Measurements from ENCODE around the gene SFRP5.

Gene SFRP5

DNA sequence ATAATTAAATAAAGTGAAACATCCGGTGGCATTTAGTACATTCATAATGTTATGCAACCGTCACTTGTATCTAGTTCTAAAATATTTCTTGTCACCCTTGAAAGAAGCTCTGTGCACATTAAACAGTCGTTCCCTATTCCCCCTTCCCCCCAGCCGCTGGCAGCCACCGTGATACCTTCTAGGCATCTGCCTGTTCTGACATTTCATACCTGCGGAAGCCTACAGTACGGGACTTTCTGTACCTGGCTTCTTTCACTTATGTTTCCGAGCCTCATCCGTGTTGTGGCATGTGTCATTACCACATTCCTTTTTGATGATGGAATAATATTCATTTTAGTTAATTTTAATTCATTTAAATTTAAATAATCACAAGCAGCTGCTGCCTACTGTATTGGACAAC is 13.9 kb upstream of the SFRP5 start:
- no peak for DNase-seq (ENCODE audit: low read depth)

DNA sequence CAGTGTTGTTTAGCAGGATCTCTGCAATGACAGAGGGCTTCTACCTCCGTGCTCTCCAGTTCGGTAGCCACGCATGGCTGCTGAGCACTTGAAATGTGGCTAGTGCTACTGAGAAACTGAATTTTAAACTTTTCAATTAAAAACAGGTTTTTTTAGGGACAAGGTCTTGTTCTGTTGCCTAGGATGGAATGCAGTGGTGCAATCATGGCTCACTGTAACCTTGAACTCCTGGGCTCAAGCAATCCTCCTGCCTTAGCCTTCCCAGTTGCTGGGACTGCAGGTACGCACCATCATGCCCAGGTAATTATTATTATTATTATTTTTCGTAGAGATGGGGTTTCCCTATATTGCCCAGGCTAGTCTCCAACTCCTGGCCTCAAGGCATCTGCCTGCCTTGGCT is 13.4 kb upstream of the SFRP5 start:
- DNase-seq (ENCODE audit: low read depth), result no peak

GRCh38 chr10:97784200-97784810 is 12.5 kb upstream of the SFRP5 start:
- DNase-seq (ENCODE audit: low read depth), result no peak

- no peak for DNase-seq (ENCODE audit: low read depth)
These were observed 10.8 kb upstream of the SFRP5 start for GRCh38 chr10:97782455-97783228.

DNA sequence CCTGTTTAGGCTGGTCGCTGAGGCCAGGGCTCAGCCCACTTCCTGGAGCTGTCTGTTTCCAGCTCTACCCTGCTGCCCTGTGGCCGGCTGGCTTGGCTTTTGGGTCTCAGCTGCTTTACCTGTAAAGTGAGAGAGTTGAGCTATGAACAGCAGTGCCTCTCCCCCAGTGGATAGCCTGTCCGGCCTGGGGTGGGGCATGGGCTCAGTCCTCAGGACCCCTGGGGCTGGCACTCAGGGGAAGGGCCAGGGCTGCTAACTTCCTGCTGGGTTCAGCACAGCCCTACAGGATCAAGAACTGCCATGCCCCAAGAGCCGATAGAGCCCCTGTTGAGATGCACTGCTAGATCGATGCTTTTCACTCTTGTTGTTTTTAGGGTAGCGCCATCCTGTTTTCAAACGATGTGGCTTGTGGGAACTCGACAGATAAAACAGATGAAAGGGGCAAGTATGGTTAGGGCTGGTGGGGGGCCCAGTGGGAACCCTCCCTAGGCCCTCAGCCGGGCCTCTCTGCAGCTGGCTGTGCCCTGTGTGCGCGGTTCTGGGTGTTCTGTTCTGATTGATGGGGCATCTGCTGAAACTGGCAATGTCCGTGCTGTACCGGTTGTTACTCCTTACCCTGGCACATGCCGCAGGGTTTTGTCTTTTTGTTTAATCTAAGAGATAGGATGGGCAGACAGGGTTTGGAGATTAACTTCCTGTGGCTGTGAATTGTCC is 10.0 kb upstream of the SFRP5 start:
- DNase-seq (ENCODE audit: low read depth), result no peak

DNA sequence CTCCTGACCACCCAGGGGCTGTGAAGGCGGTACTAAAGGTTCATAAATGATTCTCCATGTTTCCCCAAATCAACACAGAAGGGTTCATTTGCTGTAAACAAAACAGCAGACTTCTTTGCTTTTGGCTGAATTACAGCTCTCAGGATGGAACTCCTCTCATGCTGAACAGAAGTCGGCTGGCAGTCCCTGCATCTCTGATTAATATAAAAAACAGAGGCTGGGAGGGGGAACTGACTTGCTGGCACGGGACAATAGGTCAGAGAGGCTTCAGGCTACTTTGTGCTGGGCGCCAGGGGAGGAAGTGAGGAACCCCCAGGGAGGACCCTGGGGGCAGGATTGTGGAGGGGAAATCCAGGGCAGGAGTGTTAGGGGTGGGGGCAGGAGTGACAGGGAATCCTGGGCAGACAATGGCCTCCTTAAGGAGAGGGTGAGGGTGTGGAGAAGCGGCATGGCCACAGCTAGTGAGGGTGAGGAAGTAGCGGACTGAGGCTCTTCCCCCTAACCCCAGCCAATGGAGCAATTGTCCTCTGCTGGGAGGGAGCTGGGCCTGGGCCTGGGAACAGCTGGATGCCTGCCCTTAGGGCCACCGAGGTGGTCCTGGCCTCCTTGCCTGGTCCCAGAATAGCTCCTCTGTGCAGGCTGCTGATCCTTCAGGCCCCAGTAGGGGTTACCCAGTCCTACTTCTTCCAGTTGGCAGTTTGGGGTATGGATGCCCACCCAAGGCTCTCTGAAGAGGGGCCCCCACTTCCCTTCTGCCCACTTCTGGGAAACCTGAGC is 9.2 kb upstream of the SFRP5 start:
- DNase-seq (ENCODE audit: low read depth), result no peak

DNA sequence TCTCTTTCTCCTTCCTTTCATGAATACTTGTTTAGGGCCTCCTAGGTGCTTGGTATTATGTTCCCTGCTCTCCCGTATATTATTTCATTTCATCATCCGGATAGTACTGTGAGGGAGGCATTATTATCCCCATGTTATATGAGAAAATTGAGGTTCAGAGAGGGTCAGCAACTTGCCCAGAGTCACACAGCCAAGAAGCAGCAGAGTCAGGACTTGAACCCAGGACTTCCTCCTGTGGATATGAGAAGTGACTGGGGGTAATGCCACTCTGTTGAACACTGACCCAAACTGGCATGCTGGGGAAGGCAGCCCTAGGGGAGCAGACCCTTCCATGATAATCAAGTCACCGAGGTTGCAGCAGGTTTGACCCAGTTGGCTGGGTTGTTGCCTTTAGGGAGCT is 8.2 kb upstream of the SFRP5 start:
- no peak for DNase-seq (ENCODE audit: low read depth)

GRCh38 chr10:97779492-97779891 is 7.7 kb upstream of the SFRP5 start:
- DNase-seq (ENCODE audit: low read depth), result no peak

DNA sequence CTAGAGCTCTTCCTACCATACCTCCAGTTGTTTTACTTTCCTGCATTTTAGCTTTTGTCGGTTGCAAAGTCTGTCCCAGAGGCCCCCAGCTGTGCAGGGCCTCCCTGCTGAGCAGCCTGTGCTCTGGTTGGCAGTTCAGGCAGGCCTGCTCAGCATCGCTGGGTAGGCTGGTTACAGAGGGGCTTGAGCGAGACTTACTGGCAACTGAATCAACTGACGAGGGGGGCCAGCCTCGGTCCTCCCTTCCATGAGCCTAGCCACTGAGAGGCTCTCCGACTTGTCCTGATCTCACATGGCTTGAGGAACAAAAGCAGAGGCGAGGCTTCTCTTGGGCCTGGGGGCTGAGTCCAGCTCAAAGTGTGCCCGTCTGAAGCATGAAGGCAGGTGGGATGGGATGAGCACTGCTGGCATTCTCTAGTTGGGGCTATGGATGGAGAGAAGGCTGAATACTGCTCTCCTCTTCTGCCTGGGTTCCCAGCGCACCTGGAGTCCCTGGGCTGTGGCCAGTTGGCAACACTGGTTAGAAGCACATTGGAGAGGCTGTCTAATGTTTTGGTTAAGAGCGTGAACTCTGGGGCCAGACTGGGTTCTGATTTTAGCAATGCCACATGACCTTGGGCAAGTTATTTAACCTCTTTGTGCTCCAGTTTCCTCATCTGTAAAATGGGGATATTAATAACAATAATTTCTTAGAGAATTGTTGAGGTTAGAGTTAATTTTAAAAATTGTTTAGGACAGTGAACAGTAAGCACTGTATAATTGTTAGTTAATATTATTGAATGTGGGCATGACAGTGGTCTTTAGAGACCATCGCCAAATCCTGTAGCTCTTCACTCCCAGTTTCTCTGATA is 6.9 kb upstream of the SFRP5 start:
- no peak for DNase-seq (ENCODE audit: low read depth)

- no peak for DNase-seq (ENCODE audit: low read depth)
These were observed 5.3 kb upstream of the SFRP5 start for GRCh38 chr10:97777143-97777542.

- no peak for DNase-seq (ENCODE audit: low read depth)
These were observed 3.1 kb upstream of the SFRP5 start for GRCh38 chr10:97774811-97775294.

DNA sequence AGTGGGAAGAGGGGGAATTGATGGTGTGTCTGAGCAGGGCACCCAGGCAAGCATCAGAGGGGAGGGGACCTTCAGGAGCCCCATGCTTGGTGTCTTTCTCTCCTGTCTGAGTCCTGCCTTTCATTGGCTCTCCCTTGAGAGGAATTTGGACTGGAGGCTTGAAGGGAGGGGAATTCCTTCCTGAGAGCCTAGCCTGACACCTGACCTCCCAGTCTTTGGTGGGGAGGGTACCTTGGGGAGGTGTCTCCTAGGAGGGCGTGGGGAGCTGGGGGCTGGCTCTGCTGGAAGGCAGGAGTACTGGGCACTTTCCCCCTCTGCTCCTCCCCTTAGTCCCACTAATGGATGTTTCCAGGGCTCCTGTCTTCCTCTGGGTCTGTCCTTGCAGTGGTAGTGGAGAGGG is 1.3 kb upstream of the SFRP5 start:
- DNase-seq (ENCODE audit: low read depth), result no peak

DNA sequence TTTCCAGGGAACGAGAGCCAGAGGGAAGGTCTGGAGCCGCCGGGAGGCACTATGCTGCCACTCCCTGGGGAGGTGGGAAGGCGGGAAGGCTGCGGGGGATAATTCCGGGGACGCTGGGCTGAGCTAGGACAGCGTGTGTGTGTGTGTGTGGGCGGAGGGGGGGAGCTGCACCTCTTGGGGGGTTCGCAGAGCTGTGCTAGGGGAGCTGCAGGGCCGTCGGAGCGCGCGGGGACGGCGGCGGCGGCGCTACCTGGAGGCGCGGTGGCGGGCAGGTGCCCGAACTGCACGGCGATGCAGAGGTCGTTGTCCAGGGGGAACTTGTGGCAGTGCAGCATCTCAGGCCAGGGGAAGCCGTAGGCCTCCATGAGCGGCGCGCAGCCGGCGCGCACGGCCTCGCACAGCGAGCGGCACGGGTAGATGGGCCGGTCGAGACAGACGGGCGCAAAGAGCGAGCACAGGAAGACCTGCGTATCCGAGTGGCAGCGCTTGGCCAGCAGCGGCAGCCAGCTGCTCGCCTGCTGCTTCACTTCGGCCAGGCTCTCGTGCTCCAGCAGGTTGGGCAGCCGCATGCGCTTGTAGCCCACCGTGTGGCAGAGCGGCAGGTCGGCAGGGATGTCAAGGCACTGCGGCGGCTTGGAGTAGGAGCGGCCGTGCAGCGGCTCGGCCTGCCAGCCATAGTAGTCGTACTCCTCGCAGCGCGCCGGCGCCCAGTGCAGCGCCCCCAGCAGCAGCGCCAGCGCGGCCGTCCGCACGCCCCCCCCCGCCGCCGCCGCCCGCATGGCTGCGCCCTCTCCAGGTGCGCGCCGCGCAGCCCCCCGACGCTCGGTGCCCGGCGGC is 526 bp downstream of the SFRP5 start:
- DNase-seq (ENCODE audit: low read depth), result no peak

- no peak for DNase-seq (ENCODE audit: low read depth)
These were observed 1.5 kb downstream of the SFRP5 start for GRCh38 chr10:97770255-97770654.

DNA sequence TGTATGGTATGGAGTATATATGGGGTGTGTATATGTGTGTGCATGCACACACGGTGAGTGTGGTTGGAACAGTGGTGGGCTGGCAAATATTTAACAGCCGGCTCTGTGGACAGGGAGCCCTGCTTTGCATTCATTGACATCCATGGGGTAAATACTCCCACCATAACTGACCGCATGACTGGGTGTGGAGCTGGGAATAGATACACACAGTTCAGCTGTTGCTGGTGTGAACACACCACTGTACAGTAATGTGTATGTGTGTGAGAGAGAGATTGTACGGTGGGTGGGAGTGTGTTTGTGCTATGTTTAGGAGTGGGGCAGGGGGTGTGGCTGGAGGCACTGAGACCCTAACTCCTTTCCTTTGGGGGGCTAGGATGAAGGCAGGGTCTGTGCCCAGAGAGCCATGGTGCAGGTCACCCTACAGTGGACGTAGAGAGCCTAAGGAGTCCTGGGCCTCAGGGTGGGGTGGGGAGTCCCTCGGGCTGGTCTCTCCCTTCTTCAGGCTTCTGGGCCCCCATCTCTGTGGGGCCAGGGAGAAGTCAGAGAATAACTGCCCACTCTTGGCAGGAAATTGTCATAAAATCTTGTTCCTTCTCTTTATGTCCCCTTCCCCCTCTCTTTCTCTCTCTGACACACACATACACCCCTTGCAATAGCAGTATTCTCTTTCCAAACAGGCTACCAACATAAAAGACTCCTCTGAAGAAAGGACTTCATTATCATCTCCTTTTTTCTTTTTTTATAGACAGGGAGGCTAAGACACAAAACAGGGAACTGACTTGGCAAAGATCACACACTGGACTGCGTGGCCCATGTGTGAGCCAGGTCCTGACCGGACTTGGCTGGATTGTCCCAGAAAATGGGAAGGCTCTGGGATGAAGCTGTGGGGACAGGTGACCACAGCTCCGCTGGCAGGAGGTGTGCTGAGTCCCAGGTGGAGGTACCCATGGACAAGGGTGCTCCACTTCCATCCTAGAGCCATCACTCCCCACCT is 3.2 kb downstream of the SFRP5 start:
- DNase-seq (ENCODE audit: low read depth), result no peak

DNA sequence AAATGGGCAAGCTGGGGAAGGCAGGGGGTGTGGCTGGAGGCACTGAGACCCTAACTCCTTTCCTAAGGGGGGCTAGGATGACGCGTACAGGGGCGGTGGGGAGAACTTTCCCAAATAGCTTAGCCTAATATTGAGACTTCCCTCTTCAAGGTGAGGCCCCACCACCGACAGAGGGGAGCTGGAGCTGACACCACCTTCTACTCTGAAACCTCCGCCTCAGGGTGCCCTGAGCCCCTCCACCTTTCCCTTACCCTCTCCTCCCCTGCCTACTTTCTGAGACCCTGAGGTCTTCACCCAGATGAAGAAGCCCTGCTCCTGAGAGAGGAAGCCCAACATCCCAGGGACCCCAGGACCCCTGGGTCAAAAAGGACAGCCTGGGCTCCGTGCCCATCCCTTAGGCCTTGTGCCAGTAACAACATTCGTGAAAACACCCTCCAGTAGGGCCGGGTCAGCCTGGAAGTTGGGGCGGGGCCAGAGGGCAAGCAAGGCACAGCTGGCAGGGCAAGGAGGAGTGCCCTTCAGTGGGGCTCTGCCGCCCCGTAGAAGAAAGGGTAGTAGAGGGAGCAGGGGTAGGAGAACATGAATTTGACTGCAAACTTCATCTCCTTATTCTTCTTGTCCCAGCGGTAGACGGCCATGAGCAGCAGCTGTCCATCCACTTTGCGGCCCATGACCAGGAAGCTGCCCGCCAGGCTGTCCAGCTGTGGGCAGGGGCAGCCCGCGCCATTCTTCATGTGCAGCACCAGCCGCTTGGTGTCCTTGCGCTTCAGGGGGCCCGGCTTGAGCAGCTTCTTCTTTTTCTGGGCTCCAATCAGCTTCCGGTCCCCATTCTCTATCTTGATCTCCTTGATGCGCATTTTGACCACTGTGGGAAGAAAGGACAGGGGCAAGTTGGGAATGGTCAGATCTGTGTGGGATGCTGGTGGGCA is 4.5 kb downstream of the SFRP5 start:
- no peak for DNase-seq (ENCODE audit: low read depth)

DNA sequence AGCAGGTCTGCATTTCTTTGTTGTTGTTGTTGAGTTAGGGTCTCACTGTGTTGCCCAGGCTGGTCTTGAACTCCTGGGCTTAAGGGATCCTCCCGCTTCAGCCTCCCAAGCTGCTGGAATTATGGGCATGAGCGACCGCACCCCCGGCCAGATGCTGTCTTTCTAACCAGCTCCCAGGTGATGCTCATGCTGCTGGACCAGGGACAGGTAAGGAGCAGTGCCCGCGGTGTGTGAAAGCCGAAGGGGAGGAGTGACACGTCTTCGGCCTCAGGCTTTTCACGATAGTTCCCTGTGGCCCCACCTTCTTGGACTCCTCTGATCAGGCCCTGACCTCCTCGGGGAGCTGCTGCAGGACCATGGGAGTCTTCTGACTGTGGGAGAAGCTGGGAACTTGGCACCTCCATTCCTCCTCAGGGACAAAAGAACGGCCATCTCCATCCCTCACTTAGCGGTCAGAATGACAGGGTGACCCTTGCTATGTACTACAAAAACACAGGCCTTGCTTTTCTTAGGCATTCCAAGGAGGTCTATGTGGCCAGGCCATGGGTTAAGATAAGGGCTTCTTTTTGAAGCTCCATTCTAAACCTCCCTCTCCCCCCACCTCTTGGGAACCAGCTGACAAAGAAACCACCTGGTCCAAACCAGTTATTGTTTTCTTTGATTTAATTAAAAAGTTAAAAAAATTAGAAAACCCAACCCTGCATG is 5.5 kb downstream of the SFRP5 start:
- DNase-seq (ENCODE audit: low read depth), result no peak
